OCI-LY7 (cell line): Measurements from ENCODE around the gene SLC2A13. TPM values are rescaled to one million over a fixed set of nuclear protein-coding genes. Genes with fewer than 3 reads are reported as not detected.

Source experiments
- BruUV-seq: library from RNA; stranded (reverse); fragments of 400-500 nt; replicated peaks from 2 replicates; lab custom pipeline; 2021; lab: Mats Ljungman, UMichigan
- CTCF ChIA-PET: fragments of 300-600 bp; sonication (Branson Sonifier 250); formaldehyde crosslinking; loops from one replicate; lab custom pipeline; 2022; ENCODE audit warnings: antibody characterized with exemption; ENCODE audit not compliant: unreplicated experiment; lab: Charles Lee
- POLR2A ChIA-PET: fragments of 300-600 bp; sonication (Branson Sonifier 250); formaldehyde crosslinking; loops from one replicate; lab custom pipeline; 2022; ENCODE audit warnings: antibody characterized with exemption; lab: Charles Lee
- DNase-seq: peaks from one replicate; pipeline ENCODE4 v3.0.0-alpha.2; 2015; ENCODE audit warnings: low spot score
- H2AFZ ChIP-seq: fragments of 200-600 bp; sonication (generic), shearing (Covaris generic); 2 replicates; pipeline ENCODE4 v1.6.1; 2014; ENCODE audit warnings: mild to moderate bottlenecking, antibody characterized with exemption, low read length, moderate library complexity
- H3K27ac ChIP-seq: fragments of 200-600 bp; sonication (generic); 2 replicates; pipeline ENCODE4 v1.5.1; 2014; ENCODE audit warnings: mixed run types, low read depth, mild to moderate bottlenecking, moderate library complexity, low read length, inconsistent platforms; ENCODE audit not compliant: poor library complexity, severe bottlenecking
- H3K36me3 ChIP-seq: fragments of 200-600 bp; sonication (generic); 2 replicates; pipeline ENCODE4 v1.6.1; 2014; ENCODE audit warnings: mild to moderate bottlenecking, antibody characterized with exemption, low read length, moderate library complexity, mixed read lengths; ENCODE audit not compliant: insufficient read depth
- H3K4me1 ChIP-seq: fragments of 200-600 bp; sonication (generic); 2 replicates; pipeline ENCODE4 v1.5.1; 2014; ENCODE audit warnings: mild to moderate bottlenecking, low read length; ENCODE audit not compliant: insufficient read depth, poor library complexity, severe bottlenecking
- H3K4me2 ChIP-seq: fragments of 200-600 bp; sonication (generic); 2 replicates; pipeline ENCODE4 v1.6.1; 2014; ENCODE audit warnings: mild to moderate bottlenecking, low read length
- H3K4me3 ChIP-seq: fragments of 200-600 bp; sonication (generic); 2 replicates; pipeline ENCODE4 v1.5.1; 2014; ENCODE audit warnings: mild to moderate bottlenecking, low read depth, low read length; ENCODE audit not compliant: poor library complexity, severe bottlenecking
- H3K79me2 ChIP-seq: fragments of 200-600 bp; sonication (generic); 2 replicates; pipeline ENCODE4 v1.6.1; 2016; ENCODE audit warnings: low read depth, mild to moderate bottlenecking, low read length, moderate library complexity, mixed read lengths; ENCODE audit not compliant: insufficient read depth
- H3K9me2 ChIP-seq: fragments of 200-600 bp; sonication (generic); 2 replicates; pipeline ENCODE4 v1.6.1; 2016; ENCODE audit warnings: mild to moderate bottlenecking, low read length, mixed read lengths; ENCODE audit not compliant: insufficient read depth
- H3K9me3 ChIP-seq: fragments of 200-600 bp; sonication (generic); 2 replicates; pipeline ENCODE4 v1.6.1; 2014; ENCODE audit warnings: mild to moderate bottlenecking, mixed run types, low read length, mixed read lengths
- H4K20me1 ChIP-seq: fragments of 200-600 bp; sonication (generic); 2 replicates; pipeline ENCODE4 v1.6.1; 2014; ENCODE audit warnings: mild to moderate bottlenecking, antibody characterized with exemption, low read length, moderate library complexity, mixed read lengths; ENCODE audit not compliant: insufficient read depth
- EZH2phosphoT487 ChIP-seq: fragments of 200-600 bp; sonication (generic); IDR thresholded peaks from 2 replicates; pipeline ENCODE4 v1.6.1; 2018; ENCODE audit warnings: low read depth, borderline replicate concordance, mild to moderate bottlenecking, mixed run types, antibody characterized with exemption, low read length, moderate library complexity, mixed read lengths
- intact Hi-C: fragments of 100-400 bp; cut with micrococcal nuclease; formaldehyde crosslinking; loops from one replicate; pipeline ENCODE4 v1.10.0; 2022; ENCODE audit not compliant: unreplicated experiment
- total RNA-seq, 2 experiments: library from RNA; depleted of rRNA in 1 of 2; stranded (reverse); fragments of >200 nt in 1 of 2; shearing (Covaris generic) in 1 of 2; gene quantifications; 2 replicates each; pipeline ENCODE4 v1.2.3, GENCODE V29; 2014 to 2022
- TF ChIP-seq, protein P1 (sequence below): fragments of 200-600 bp; sonication (generic); conservative IDR thresholded peaks from 2 replicates; pipeline ENCODE4 v1.5.1; 2014; ENCODE audit warnings: mild to moderate bottlenecking, antibody characterized with exemption, low read length, moderate library complexity, mixed read lengths

SLC2A13 gene
- total RNA-seq, 2 experiments from 2014 or later, result 12.4 to 16.5 TPM

DNA sequence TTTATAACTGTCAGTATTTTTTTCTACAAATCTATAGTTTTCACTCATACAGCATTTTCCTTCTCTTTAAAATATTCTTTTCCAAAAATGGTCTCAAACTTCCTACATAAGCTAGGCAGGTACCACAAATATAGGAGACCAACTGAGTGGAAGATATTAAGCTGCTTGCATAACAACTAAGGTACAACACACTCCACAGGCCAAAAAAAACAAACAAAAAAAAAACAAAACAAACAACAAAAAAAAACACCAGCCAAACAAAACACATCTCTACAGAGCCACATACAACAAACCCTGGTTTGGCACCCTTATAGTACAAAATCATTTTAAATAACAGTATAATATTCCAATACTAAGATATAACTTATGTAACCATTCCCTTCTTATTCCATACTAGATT, 50.1 kb downstream of the SLC2A13 start:
- Histone ChIP-seq H3K4me3 (no peak overlapping the region), H3K27ac (no peak overlapping the region), H2AFZ (no peak overlapping the region), H3K79me2 (no peaks in the 10 kb centered on the region), H3K4me2 (no peak overlapping the region), H3K36me3 (no peaks in the 10 kb centered on the region), H3K4me1 (no peaks in the 10 kb centered on the region), H3K9me3 (no peaks in the 10 kb centered on the region), H4K20me1 (no peaks in the 10 kb centered on the region), H3K9me2 (no peaks in the 10 kb centered on the region)
- no TSS peak for BruUV-seq
- ChIA-PET CTCF (no interaction called here), POLR2A (interaction anchor here (0.5 to 3.0 kb wide), 3 partner anchors 10 to 64 kb away, joined by 3 to 11 read pairs (median 6); no protein-coding TSS in a partner anchor)
- no peak for DNase-seq
- no peak for TF ChIP-seq EZH2phosphoT487
- TF ChIP-seq, protein P1, sequence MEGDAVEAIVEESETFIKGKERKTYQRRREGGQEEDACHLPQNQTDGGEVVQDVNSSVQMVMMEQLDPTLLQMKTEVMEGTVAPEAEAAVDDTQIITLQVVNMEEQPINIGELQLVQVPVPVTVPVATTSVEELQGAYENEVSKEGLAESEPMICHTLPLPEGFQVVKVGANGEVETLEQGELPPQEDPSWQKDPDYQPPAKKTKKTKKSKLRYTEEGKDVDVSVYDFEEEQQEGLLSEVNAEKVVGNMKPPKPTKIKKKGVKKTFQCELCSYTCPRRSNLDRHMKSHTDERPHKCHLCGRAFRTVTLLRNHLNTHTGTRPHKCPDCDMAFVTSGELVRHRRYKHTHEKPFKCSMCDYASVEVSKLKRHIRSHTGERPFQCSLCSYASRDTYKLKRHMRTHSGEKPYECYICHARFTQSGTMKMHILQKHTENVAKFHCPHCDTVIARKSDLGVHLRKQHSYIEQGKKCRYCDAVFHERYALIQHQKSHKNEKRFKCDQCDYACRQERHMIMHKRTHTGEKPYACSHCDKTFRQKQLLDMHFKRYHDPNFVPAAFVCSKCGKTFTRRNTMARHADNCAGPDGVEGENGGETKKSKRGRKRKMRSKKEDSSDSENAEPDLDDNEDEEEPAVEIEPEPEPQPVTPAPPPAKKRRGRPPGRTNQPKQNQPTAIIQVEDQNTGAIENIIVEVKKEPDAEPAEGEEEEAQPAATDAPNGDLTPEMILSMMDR, result no peak
- intact Hi-C loops, result no loop called here

DNA sequence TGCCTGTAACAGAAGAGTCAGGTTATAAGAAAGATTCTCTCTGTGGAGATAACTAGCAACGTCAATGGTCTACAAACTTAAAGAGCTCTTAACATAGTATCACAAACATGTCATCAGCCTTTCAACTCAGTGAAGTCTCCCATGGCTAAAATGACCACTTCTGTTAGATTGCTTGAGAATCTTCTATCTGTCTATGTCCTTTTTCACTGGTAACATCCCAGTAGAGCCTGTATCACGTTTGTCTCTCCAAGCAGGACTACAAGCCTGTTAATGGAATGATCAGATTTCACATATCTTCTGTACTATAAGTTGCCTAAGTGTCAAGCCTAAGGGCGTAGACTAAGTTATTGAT, 50.7 kb downstream of the SLC2A13 start:
- POLR2A ChIA-PET, result interaction anchor here (0.5 to 3.0 kb wide), 4 partner anchors 10 to 96 kb away, joined by 3 to 11 read pairs (median 4); no protein-coding TSS in a partner anchor
- no TSS peak for BruUV-seq

More for the DNA sequence above, 50.7 kb downstream of the SLC2A13 start:
- Histone ChIP-seq H3K9me2 (no peaks in the 10 kb centered on the region), H3K36me3 (no peaks in the 10 kb centered on the region), H3K4me3 (no peak overlapping the region), H3K9me3 (no peaks in the 10 kb centered on the region), H2AFZ (no peak overlapping the region), H3K4me2 (no peak overlapping the region), H3K79me2 (no peaks in the 10 kb centered on the region), H4K20me1 (no peaks in the 10 kb centered on the region), H3K4me1 (peaks cover 5% of the 10 kb centered on the region), H3K27ac (no peak overlapping the region)
- DNase-seq, result no peak
- intact Hi-C loops, result no loop called here
- CTCF ChIA-PET, result no interaction called here
- no peak for TF ChIP-seq EZH2phosphoT487
- TF ChIP-seq, protein P1, result no peak
